ENCODE data around the gene RIMBP2.

DNA sequence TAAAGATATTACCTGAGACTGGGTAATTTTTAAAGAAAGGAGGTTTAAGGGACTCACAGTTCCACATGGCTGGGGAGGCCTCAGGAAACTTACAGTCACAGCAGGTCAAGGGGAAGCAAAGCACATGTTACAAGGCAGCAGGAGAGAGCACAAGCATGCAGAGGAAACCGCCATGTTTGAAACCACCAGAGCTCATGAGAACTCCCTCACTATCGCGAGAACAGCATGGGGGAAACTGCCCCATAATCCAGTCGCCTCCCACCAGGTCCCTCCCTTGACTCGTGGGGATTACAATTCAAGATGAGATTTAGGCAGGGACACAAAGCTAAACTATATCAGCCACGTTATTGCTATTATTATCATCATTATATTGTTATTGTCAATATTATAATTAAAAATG lies 138.7 kb downstream of the RIMBP2 start:
- TF ChIP-seq, protein P1, sequence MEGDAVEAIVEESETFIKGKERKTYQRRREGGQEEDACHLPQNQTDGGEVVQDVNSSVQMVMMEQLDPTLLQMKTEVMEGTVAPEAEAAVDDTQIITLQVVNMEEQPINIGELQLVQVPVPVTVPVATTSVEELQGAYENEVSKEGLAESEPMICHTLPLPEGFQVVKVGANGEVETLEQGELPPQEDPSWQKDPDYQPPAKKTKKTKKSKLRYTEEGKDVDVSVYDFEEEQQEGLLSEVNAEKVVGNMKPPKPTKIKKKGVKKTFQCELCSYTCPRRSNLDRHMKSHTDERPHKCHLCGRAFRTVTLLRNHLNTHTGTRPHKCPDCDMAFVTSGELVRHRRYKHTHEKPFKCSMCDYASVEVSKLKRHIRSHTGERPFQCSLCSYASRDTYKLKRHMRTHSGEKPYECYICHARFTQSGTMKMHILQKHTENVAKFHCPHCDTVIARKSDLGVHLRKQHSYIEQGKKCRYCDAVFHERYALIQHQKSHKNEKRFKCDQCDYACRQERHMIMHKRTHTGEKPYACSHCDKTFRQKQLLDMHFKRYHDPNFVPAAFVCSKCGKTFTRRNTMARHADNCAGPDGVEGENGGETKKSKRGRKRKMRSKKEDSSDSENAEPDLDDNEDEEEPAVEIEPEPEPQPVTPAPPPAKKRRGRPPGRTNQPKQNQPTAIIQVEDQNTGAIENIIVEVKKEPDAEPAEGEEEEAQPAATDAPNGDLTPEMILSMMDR (IDR thresholded peaks at IDR 0.05), result no peak
- TF ChIP-seq POLR2A (IDR thresholded peaks at IDR 0.05), result no peak

Measured in uterus (tissue), 2 donors.